Activated CD4-positive, alpha-beta T cell treated with anti-CD3 and anti-CD28 coated beads for 48 hours (primary cell): ENCODE data around the gene NCOR1.
"Not testable (repeated sequence)": the region's sequence is repeated elsewhere in the genome, so short reads cannot be mapped to it uniquely, and the experiment has no call there.

Experiments used
- DNase-seq: peaks from one replicate; pipeline ENCODE4 v3.0.0-alpha.2; 2020

Gene NCOR1

DNA sequence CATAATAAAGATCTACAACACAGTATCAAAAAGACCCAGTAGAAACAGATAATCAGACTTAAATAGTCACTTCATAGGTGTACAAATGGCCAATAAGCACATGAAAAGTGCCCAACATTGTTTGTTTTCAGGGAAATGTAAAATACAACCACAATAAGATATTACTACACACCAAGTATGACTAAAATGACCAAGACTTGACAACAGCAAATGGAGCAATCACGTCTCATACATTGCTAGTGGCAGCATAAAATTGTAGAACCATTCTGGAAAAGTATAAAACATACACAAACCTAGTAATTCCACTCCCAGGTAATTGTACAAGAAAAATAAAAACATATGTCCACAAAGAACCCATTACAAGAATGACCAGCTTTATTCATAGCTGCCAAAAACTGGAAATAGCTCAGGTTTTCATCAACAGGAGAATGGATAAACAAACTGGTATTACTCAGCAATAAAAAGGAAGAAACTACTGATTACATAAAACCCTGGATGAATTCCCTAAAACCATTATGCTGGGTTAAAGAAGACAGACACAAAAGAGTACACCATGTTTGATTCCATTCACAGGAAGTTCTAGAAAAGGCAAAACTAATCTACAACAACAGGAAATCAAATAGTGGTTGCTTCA is 130.2 kb downstream of the NCOR1 start:
- no peak for DNase-seq

DNA sequence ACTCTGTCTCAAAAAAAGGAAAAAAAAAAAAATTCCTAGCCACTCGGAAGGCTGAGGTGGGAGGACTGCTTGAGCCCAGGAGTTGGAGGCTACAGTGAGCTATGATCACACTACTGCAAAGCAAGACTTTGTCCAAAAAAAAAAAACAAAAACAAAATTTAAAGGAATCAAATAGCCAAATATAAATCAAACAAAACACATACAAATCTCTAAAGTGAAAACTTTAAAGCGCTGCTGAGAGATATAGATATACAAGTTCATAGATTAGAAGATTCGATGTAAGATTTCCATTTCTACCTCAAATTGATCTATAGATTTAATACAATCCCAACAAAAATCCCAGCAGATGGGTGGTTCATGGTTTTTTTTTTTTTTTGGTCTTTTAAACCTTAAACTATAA is 132.1 kb downstream of the NCOR1 start:
- no peak for DNase-seq

DNA sequence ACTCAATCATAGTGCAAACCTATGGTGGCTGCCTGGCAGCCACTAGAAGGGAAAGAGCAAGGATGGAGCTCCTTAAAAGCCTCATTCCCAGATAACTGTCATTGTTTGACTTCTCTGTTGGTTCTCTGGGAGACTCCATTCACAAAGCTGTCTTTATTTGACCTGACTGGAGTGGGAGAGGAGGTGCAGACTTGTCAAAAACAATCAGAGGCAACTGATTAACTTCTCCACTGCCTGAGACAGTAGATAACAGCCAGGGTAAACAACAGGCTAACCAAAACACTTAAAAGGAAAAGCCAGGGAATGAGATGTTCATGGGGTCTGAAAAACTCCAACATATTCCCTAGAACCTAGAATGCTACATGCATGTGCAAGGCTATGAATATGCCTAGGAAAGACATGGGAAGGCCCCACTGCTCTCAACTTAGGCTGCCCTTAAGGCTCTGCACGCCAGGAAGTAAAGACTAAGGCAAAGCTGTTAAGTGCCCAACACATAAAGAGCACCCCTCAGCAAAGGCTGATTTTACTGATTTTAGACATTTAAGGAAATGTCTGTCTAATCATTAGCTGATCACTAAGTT is 133.7 kb downstream of the NCOR1 start:
- no peak for DNase-seq

DNA sequence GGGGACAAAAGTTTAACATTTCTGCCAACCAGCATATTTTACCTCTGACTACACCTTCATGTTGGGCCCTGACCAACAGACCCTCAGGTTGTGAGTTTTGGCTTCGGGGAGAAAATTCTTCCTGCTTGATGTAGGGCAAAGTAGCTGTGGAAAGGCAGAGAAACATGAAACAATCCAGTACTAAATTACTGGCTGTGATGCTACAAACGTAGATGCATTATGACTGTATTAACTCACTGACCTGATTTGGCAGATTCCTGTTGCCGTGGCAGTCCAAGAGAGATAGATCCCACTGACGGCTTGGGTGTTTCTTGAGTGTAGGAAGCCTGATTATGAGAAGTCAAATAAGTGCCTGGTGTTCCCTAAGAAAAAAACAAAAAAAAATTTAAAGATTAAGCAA is 135.0 kb downstream of the NCOR1 start:
- DNase-seq: no peak

DNA sequence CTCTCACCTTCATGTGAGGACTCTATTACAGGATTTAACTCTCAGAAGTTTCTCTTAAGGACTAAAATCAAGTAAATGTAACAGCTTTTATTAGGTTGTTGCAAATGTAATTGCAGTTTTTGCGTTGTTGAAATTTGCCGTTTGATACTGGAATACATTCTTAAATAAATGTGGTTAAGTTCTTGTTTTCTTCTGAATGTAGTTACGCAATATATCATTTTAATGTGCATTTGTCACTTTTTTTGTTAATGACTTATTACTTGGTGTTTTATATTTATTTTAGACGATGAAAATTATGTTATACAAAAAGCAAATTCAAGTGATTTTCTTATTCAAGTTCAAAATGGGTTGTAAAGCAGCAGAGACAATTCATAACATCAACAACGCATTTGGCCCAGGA is 139.4 kb downstream of the NCOR1 start:
- no peak for DNase-seq

DNA sequence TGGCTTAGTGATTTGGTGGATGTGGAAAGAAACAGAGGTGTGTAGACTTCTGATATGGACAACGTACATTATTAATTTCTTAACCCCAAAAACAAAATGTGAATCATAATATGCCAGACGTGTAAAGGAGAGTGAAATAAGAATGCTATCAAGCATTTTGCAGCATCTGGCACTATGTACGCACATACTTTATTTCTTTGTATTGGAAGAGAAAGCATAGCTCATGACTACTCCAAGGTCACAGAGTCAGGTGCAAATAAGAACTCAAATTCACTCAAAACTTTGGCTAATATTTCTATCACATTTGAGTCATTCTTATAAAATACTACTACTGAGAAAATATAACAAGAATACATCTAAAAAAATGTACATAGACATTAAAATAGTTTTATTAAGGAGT is 140.9 kb downstream of the NCOR1 start:
- no peak for DNase-seq

DNA sequence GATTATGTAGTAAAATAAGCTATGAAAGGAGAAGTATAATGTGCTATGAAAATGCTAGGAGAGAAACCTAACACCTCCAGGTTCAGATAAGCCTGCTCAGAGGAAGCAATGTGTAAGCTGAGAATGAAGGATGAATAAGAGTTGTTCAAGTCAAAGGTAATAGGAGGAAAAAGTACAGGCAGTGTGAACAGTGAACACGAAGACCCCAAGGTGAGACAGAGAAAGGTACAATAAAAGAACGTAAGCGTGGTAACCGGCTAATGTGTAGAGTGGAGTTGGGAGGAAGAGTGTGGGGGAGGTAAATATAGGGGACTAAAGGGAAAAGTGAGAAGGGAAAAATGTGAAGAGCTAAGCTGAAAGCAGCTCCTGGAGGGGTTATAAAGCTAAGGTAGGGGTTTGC is 141.5 kb downstream of the NCOR1 start:
- no peak for DNase-seq

DNA sequence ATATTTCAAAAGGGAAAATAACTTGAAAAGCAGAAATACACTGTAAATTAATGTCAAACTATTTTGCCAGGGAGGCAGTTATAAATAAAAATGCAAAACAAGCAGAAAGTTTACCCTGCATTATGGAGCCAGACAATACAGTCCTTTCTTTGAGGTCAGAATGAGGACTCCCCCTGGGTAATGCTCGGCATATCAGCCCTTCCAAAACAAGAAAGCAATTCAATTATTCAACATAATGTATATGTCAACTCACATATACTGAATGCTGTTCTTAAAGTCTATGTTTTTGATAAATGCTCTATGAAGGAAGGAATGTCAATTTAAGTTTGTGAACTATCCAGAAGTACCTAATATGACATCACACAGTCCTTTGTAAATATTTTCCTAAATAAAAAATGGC is 143.3 kb downstream of the NCOR1 start:
- no peak for DNase-seq

DNA sequence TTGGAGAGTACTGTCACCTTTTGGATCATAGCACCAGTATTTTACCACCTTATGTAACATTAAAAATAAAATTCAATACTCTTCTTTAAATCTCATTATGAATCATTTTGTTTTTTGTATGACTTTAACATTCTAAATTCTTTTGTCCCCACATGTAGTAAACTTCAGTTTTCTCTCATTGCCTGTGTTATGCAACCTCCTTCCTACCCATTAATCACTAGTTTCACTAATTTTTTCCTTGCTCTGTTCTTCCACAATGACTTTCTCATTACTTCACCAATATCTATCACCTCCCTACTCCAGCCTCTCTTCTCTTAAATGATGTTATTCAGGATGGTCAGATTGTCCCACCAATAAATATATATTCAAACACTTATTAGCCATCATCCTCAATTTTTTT is 147.0 kb downstream of the NCOR1 start:
- DNase-seq: no peak

DNA sequence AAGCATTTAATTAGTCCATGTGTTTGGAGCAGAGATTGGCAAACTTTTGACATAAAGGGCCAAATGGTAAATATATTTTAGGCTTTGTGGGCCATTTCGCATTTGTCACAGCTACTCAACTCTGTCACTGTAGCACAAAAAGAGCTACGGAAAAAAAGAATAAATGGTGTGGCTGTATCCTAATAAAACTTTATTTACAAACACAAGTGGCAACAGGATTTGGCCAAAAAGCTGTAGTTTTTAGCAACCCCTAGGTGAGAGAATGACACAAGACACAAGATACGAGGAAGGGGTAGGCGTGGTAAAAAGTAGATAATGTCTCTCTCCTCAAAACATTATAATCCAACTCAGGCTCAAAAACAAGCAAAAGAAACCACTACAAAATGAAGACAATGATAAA is 149.2 kb downstream of the NCOR1 start:
- no peak for DNase-seq

DNA sequence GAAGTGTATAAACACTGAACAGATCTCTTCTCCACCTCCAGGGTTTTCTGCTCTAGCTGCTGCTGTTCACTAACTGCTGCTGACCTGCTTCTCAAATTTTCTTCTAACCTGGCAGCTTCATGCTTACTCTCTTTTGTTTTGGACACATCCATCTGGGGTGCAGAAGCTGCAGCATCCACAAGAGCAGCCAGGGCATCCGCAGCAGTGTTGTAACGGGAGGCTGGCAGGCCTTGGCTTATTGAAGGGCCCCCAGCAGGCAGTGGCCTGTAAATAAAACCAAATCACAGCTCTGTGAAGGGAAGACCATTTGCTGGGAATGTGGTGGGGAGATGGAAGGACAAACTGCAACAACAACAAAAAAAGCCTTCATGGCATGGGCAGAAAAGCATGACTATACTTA is 153.7 kb downstream of the NCOR1 start:
- no peak for DNase-seq

DNA sequence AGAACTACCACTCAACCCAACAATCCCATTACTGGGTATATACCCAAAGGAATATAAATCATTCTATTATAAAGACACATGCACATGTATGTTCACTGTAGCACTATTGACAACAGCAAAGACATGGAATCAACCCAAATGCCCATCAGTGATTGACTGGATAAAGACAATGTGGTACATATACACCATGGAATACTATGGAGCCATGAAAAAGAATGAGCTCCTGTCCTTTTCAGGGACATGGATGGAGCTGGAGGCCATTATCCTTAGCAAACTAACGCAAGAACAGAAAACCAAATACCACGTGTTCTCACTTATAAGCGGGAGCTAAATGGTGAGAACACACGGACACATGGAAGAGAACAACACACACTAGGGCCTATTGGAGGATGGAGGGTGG is 160.2 kb downstream of the NCOR1 start:
- not testable (repeated sequence) for DNase-seq

DNA sequence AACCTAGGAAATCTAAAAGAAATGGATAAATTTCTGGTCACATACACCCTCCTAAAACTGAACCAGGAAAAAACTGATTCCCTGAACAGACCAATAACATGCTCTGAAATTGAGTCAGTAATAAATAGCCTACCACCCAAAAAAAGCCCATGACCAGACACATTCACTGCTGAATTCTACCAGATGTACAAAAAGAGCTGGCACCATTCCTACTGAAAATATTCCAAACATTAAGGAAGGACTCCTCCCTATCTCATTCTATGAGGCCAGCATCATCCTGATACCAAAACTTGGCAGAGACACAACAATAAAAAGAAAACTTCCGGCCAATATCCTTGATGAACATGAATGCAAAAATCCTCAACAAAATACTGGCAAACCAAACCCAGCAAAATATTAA is 162.8 kb downstream of the NCOR1 start:
- no peak for DNase-seq

DNA sequence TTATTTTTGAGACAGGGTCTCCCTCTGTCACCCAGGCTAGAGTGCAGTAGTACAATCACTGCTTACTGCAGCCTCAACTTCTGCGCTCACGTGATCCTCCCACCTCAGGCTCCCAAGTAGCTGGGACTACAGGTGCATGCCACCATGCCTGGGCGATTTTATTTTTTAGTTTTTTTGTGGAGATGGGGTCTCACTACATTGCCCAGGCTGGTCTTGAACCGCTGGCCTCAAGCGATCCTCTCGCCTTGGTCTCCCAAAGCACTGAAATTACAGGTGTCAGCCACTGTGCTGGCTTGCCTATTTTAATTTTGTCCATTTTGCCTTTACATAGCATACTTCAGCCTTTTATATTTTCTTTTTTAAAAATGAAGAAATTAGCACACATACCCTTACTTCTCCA is 164.5 kb downstream of the NCOR1 start:
- no peak for DNase-seq

DNA sequence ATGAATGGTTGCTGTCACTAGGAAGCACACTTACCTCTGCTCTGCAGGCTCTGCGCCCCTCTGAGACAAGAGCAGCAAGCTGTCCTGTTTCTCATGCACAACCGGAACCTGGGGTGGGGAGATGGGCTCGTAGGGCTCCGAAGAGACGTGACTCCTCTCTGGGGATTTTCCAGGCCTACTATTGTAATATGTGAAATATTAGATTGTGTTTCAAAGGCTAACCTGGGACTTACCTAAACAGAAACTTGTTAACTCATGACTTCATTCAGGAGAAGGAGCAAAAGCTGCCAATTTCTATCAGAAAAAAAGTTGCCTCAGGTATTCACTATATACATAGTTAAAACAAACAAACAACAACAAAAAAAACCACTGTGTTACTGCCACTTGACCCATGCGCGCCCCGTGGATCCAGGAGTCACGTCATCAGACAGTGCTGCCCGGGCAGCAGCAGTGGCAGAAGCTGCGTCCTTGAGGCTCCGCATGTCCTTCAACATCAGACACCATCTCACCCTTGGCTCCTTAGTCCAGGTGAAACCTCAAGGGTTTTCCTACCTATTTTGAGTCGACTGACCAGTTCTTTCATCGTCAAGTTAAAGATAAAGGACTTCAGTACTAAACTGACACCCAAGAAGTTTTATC is 166.4 kb downstream of the NCOR1 start:
- DNase-seq: no peak

DNA sequence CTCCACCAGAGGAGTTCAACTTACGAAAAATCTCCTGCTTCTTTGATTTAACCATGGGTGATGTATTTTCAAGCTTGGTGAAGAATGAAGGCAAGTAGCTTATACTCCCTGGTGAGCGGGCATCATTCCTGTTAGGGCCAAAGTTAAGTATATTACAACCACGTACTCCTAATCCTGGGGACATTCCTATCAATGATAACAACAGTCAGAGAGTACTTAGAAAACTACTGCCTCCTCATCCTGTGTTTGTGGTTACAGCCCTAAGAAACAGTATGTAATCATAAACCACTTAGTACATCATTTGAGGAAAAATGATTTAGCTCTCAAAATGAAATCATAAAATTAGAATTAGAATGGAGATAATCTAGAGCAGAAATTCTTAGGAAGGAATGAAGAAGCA is 168.4 kb downstream of the NCOR1 start:
- DNase-seq: no peak

DNA sequence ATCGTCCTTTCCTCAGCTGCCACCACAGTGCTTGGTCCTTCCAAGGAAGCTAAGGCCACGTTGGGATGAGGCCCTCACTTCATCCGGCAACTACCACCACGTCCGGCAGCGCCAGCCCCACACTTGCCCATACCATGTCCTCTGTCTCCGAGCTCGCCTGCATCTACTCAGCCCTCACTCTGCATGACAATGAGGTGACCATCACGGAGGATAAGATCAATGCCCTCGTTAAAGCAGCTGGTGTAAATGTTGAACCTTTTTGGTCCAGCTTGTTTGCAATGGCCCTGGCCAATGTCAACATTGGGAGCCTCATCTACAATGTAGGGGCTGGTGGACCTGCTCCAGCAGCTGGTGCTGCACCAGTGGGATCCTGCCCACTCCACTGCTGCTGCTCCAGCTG is 170.8 kb downstream of the NCOR1 start:
- DNase-seq: no peak

DNA sequence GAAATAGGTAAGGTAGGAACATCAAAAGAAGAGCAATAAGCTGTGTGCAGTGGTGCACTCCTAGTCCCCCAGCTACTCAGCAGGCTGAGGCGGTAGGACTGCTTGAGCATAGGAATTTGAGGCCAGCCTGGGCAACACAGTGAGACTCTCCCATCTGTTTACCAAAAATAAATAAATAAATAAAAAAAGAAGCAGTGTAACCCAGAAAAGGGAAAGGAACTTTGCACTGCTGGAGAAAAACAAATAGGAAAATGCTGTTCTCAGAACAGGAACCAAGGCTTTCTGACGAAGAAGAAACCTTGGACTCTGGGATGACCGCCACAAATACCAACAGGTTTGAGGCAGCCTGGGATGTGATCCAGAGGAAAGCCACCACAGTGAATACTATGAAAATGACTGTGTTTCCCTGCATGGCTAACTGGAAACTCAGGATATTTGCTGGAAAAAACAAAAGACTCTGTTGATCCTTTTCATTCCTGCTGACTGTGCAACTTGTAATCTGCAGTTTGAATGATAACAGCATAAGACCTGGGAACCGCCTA is 174.6 kb downstream of the NCOR1 start:
- no peak for DNase-seq

DNA sequence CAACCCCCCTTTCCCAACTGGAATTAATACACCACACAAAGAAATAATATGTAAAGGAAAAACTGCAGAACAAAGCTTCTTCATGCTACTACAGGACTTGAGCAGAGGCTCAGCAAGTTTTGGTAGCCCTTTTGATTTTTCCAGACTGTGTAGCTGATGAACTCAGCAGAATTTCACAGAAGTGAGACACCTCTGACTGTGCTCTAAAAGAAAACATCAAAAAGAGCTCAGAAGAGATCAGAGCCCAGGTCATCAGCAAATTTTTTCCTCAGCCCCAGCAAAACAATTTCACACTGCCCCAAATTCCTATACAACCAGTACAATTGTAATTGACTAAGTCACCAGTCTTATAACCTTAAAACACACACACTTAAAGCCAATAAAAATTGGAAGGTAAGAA is 177.7 kb downstream of the NCOR1 start:
- DNase-seq: no peak

DNA sequence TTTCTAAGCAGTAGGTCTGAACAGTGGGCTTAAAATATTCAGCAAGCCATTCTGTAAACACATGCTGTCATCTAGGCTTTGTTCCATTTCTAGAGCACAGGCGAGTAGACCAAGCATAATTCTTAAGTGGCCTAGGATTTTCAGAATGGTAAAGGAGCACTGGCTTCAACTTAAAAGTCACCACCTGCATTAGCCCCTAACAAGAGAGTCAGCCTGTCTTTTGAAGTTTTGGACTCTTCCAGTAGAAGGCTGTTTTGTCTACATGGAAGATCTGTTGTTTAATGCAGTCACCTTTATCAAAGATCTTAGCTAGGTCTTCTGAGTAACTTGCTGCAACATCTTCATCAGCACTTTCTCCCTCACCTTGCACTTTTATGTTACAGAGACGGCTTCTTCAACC is 179.1 kb downstream of the NCOR1 start:
- DNase-seq: no peak

DNA sequence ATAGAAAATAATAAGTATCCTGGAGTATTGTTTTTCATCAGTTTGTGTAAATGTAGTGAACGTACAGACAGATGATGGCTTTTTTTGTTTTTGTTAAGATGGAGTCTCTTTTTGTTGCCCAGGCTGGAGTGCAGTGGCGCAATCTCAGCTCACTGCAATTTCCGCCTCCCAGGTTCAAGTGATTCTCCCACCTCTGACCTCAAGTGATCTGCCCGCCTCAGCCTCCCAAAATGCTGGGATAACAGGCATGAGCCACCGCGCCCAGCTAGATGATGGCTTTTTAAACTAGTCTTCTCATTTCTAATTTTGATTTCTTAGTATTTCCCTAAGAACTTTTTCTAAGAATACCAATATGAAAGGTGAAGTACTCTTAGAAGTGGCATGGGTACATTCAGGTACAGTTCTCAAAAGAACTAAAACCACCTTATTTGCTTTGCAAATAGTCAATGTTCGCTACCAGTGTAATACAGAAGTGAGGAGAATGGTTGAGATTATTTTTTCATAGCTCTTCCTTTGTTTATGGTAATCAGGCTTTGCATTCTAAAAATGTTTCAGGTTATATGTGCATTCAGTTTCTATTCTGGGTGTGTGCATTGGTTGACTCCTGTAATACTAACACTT is 181.5 kb downstream of the NCOR1 start:
- DNase-seq: no peak

DNA sequence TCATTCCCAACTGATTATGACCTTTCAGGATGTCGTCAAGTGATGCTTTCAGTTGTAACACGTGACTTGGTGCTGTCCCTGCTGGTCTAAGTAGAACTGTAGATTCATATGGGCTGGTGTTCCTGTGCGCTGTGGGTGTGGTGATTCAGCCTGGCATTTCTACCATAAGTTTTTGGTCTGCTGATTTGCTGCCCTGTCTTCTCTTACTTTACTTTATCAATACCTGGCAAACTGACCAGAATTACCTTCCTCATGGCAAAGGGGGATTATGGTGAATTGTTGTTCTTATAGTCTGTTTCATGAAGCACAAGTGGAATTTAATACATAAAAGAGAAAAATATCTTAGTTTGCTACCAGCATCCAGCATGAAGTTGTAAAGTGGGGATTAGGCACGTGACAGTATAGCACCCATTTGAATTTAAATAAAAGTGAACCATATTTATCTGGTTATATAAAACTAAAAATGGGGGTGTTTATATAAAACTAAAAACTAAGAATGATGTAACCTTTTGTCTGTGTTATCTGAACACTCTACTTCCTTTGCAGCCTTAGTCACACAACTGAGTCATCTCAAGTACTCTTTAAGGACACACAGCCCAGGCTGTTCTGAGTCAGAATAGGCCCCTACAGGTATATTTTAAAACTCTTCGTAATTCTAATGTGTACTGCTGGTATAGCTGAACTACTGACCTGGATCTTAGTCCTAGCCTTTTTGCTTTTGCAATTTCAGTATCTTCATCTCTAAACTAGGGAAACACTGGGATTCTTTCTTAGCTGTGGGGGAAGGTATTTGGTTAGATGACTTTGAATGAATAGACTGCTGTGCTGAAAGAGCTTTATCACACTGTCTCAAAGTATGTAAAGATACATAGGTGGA is 187.4 kb downstream of the NCOR1 start:
- peak; percentile 77 for DNase-seq

DNA sequence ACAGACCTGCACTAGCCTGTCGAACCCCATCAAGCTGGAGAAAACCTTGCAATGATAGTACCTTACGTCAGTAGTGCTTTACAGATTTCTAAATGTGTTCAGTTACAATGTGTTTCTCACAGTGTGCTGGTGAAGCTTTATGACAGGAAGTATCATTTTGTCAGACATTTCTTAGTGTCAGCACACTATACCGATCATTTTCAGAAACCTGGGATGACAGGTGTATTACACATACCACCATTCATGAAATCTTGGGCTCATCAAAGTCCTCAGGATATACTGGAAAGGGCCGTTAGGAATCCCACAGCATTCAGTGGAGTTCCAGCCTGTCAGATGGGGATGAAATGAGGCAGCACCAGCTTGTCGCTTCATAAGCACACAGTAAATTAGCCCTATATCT is 188.4 kb downstream of the NCOR1 start:
- no peak for DNase-seq
